ENCODE results near the gene DNMT3A. TPM values are rescaled to one million over a fixed set of nuclear protein-coding genes. Genes with fewer than 3 reads are reported as not detected.

The DNMT3A gene
- total and polyA plus RNA-seq, 3 donors from 2014 or later: 15.5 to 36.3 (median 36.3) TPM

GRCh38 chr2:25258847-25259736 is 82.6 kb downstream of the DNMT3A start:
- no peak for TF ChIP-seq CTCF (IDR thresholded peaks at IDR 0.05)
- TF ChIP-seq POLR2A (IDR thresholded peaks at IDR 0.05): no peak
- Histone ChIP-seq H3K36me3 (ENCODE audit: low read depth, missing control alignments) (no peaks in the 10 kb centered on the region), H3K27ac (no peak overlapping the region), H3K4me3 (no peak overlapping the region), H3K9me3 (no peaks in the 10 kb centered on the region), H3K4me1 (peaks cover 4% of the 10 kb centered on the region), H3K27me3 (no peaks in the 10 kb centered on the region)
- intact Hi-C loops (cut with DNase I; ENCODE audit: low total_unique reads): no loop called here
- no peak for DNase-seq
- WGBS, 2 donors: 87 to 90% methylated on average over 9 of the region's 9 CpGs

- no peaks in the 10 kb centered on the region for H3K36me3 ChIP-seq (ENCODE audit: low read depth, missing control alignments)
- intact Hi-C loops (cut with DNase I; ENCODE audit: low total_unique reads): no loop called here
- H3K4me1 ChIP-seq: peaks cover 4% of the 10 kb centered on the region
- no peak for DNase-seq
- H3K4me3 ChIP-seq: no peak overlapping the region
- H3K27me3 ChIP-seq: no peaks in the 10 kb centered on the region
- WGBS, 2 donors: 84 to 89% methylated on average over 9 of the region's 9 CpGs
- TF ChIP-seq POLR2A (IDR thresholded peaks at IDR 0.05) (no peak), CTCF (IDR thresholded peaks at IDR 0.05) (no peak)
- no peaks in the 10 kb centered on the region for H3K9me3 ChIP-seq
- H3K27ac ChIP-seq: no peak overlapping the region
These were observed 83.5 kb downstream of the DNMT3A start for GRCh38 chr2:25257931-25258846.

- Histone ChIP-seq H3K4me3 (no peak overlapping the region), H3K27ac (no peak overlapping the region), H3K9me3 (no peaks in the 10 kb centered on the region), H3K36me3 (ENCODE audit: low read depth, missing control alignments) (no peaks in the 10 kb centered on the region), H3K27me3 (no peaks in the 10 kb centered on the region), H3K4me1 (peaks cover 11% of the 10 kb centered on the region)
- DNase-seq: no peak
- intact Hi-C loops (cut with DNase I; ENCODE audit: low total_unique reads): no loop called here
- TF ChIP-seq CTCF (IDR thresholded peaks at IDR 0.05) (no peak), POLR2A (IDR thresholded peaks at IDR 0.05) (no peak)
- 41 to 50% methylated on average over 9 of the region's 9 CpGs for WGBS, 2 donors
These were observed 84.6 kb downstream of the DNMT3A start for GRCh38 chr2:25257032-25257552.

GRCh38 chr2:25256488-25256875 is 85.2 kb downstream of the DNMT3A start:
- DNase-seq: no peak
- no peak overlapping the region for H3K4me3 ChIP-seq
- TF ChIP-seq POLR2A (IDR thresholded peaks at IDR 0.05): no peak
- TF ChIP-seq CTCF (IDR thresholded peaks at IDR 0.05): no peak
- H3K36me3 ChIP-seq (ENCODE audit: low read depth, missing control alignments): no peaks in the 10 kb centered on the region
- 58 to 90% methylated on average over 2 of the region's 2 CpGs for WGBS, 2 donors
- H3K27me3 ChIP-seq: no peaks in the 10 kb centered on the region
- no peaks in the 10 kb centered on the region for H3K9me3 ChIP-seq
- H3K27ac ChIP-seq: no peak overlapping the region
- peaks cover 16% of the 10 kb centered on the region for H3K4me1 ChIP-seq
- intact Hi-C loops (cut with DNase I; ENCODE audit: low total_unique reads): no loop called here

Measured in testis (tissue), 3 donors.